ENCODE data around the gene NCOA7. TPM values are rescaled to one million over a fixed set of nuclear protein-coding genes. Genes with fewer than 3 reads are reported as not detected.

Gene NCOA7
- total and polyA plus RNA-seq, 10 of the 15 experiments (the other 5 are each of a cell fraction or from before 2014, with no cell fraction given), result 18.9 to 50.3 (median 34.2) TPM

- TF ChIP-seq, protein P1, sequence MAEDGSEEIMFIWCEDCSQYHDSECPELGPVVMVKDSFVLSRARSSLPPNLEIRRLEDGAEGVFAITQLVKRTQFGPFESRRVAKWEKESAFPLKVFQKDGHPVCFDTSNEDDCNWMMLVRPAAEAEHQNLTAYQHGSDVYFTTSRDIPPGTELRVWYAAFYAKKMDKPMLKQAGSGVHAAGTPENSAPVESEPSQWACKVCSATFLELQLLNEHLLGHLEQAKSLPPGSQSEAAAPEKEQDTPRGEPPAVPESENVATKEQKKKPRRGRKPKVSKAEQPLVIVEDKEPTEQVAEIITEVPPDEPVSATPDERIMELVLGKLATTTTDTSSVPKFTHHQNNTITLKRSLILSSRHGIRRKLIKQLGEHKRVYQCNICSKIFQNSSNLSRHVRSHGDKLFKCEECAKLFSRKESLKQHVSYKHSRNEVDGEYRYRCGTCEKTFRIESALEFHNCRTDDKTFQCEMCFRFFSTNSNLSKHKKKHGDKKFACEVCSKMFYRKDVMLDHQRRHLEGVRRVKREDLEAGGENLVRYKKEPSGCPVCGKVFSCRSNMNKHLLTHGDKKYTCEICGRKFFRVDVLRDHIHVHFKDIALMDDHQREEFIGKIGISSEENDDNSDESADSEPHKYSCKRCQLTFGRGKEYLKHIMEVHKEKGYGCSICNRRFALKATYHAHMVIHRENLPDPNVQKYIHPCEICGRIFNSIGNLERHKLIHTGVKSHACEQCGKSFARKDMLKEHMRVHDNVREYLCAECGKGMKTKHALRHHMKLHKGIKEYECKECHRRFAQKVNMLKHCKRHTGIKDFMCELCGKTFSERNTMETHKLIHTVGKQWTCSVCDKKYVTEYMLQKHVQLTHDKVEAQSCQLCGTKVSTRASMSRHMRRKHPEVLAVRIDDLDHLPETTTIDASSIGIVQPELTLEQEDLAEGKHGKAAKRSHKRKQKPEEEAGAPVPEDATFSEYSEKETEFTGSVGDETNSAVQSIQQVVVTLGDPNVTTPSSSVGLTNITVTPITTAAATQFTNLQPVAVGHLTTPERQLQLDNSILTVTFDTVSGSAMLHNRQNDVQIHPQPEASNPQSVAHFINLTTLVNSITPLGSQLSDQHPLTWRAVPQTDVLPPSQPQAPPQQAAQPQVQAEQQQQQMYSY (CRISPR knock-in tag; IDR thresholded peaks at IDR 0.05), result no peak
- TF ChIP-seq CEBPB (IDR thresholded peaks at IDR 0.05; ENCODE audit: borderline replicate concordance in 1 of 2, low read depth in 2 of 2, low read length in 2 of 2) (no peak), YY1 (IDR thresholded peaks at IDR 0.05; ENCODE audit: low read depth, low read length) (no peak), BRCA1 (IDR thresholded peaks at IDR 0.05; ENCODE audit: low read depth, low read length) (no peak), EZH2 (IDR thresholded peaks at IDR 0.05; ENCODE audit: borderline replicate concordance, control insufficient read depth, low read depth, low read length) (no peak), ZNF207 (IDR thresholded peaks at IDR 0.05; ENCODE audit: borderline replicate concordance) (no peak), DPF2 (IDR thresholded peaks at IDR 0.05) (no peak), TCF12 (IDR thresholded peaks at IDR 0.05; ENCODE audit: low read depth, low read length) (no peak), PML (IDR thresholded peaks at IDR 0.05; ENCODE audit: low read length) (no peak), IKZF2 (IDR thresholded peaks at IDR 0.05) (peak; percentile 39 to 63; a peak in 3 of 4 replicates), CHD1 (IDR thresholded peaks at IDR 0.05; ENCODE audit: low read depth, low read length) (no peak), HDGF (IDR thresholded peaks at IDR 0.05) (no peak), RBBP5 (conservative IDR thresholded peaks at IDR 0.05) (no peak), RAD51 (IDR thresholded peaks at IDR 0.05) (no peak), SMARCA5 (IDR thresholded peaks at IDR 0.05) (no peak), PAX5 (IDR thresholded peaks at IDR 0.05; ENCODE audit: borderline replicate concordance, low read depth, low read length) (no peak), IKZF1 (conservative IDR thresholded peaks at IDR 0.05) (peak; percentile 37; the same call in 1 of the 2 replicates)
- TF ChIP-seq, protein P2, sequence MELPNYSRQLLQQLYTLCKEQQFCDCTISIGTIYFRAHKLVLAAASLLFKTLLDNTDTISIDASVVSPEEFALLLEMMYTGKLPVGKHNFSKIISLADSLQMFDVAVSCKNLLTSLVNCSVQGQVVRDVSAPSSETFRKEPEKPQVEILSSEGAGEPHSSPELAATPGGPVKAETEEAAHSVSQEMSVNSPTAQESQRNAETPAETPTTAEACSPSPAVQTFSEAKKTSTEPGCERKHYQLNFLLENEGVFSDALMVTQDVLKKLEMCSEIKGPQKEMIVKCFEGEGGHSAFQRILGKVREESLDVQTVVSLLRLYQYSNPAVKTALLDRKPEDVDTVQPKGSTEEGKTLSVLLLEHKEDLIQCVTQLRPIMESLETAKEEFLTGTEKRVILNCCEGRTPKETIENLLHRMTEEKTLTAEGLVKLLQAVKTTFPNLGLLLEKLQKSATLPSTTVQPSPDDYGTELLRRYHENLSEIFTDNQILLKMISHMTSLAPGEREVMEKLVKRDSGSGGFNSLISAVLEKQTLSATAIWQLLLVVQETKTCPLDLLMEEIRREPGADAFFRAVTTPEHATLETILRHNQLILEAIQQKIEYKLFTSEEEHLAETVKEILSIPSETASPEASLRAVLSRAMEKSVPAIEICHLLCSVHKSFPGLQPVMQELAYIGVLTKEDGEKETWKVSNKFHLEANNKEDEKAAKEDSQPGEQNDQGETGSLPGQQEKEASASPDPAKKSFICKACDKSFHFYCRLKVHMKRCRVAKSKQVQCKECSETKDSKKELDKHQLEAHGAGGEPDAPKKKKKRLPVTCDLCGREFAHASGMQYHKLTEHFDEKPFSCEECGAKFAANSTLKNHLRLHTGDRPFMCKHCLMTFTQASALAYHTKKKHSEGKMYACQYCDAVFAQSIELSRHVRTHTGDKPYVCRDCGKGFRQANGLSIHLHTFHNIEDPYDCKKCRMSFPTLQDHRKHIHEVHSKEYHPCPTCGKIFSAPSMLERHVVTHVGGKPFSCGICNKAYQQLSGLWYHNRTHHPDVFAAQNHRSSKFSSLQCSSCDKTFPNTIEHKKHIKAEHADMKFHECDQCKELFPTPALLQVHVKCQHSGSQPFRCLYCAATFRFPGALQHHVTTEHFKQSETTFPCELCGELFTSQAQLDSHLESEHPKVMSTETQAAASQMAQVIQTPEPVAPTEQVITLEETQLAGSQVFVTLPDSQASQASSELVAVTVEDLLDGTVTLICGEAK (IDR thresholded peaks at IDR 0.05; ENCODE audit: borderline replicate concordance), result no peak
- TF ChIP-seq, protein P3, sequence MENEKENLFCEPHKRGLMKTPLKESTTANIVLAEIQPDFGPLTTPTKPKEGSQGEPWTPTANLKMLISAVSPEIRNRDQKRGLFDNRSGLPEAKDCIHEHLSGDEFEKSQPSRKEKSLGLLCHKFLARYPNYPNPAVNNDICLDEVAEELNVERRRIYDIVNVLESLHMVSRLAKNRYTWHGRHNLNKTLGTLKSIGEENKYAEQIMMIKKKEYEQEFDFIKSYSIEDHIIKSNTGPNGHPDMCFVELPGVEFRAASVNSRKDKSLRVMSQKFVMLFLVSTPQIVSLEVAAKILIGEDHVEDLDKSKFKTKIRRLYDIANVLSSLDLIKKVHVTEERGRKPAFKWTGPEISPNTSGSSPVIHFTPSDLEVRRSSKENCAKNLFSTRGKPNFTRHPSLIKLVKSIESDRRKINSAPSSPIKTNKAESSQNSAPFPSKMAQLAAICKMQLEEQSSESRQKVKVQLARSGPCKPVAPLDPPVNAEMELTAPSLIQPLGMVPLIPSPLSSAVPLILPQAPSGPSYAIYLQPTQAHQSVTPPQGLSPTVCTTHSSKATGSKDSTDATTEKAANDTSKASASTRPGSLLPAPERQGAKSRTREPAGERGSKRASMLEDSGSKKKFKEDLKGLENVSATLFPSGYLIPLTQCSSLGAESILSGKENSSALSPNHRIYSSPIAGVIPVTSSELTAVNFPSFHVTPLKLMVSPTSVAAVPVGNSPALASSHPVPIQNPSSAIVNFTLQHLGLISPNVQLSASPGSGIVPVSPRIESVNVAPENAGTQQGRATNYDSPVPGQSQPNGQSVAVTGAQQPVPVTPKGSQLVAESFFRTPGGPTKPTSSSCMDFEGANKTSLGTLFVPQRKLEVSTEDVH (IDR thresholded peaks at IDR 0.05; ENCODE audit: low read depth, partially characterized antibody), result no peak
- TF ChIP-seq, protein P4, sequence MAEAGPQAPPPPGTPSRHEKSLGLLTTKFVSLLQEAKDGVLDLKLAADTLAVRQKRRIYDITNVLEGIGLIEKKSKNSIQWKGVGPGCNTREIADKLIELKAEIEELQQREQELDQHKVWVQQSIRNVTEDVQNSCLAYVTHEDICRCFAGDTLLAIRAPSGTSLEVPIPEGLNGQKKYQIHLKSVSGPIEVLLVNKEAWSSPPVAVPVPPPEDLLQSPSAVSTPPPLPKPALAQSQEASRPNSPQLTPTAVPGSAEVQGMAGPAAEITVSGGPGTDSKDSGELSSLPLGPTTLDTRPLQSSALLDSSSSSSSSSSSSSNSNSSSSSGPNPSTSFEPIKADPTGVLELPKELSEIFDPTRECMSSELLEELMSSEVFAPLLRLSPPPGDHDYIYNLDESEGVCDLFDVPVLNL (IDR thresholded peaks at IDR 0.05; ENCODE audit: low read depth, low read length), result no peak
Measured at GRCh38 chr6:125802943-125803377, 12.2 kb downstream of the NCOA7 start (continued).

All from GM12878 (cell line).